A673 (cell line): ENCODE measurements around the gene ARHGAP26. TPM values are rescaled to one million over a fixed set of nuclear protein-coding genes. Genes with fewer than 3 reads are reported as not detected.

Experiments used
- BruUV-seq: library from RNA; stranded (reverse); fragments of 400-500 nt; replicated peaks from 2 replicates; lab custom pipeline; 2021; lab: Mats Ljungman, UMichigan
- CTCF ChIA-PET: fragments of 300-600 bp; sonication (Branson Sonifier 250); formaldehyde crosslinking; loops from one replicate; lab custom pipeline; 2022; ENCODE audit warnings: antibody characterized with exemption; lab: Charles Lee
- POLR2A ChIA-PET: fragments of 300-600 bp; sonication (Branson Sonifier 250); formaldehyde crosslinking; loops from one replicate; lab custom pipeline; 2022; ENCODE audit warnings: antibody characterized with exemption; ENCODE audit not compliant: low non-redundant PET; lab: Charles Lee
- DNase-seq: peaks from one replicate; pipeline ENCODE4 v3.0.0-alpha.2; 2015; ENCODE audit warnings: low spot score
- H3K27ac ChIP-seq: fragments of 200-600 bp; sonication (generic); 2 replicates; pipeline ENCODE4 v1.5.1; 2016; ENCODE audit warnings: mixed run types, low read depth, mild to moderate bottlenecking, mixed read lengths, antibody characterized with exemption, low read length; ENCODE audit not compliant: poor library complexity, severe bottlenecking
- H3K27me3 ChIP-seq: fragments of 200-600 bp; sonication (generic); replicated peaks from 2 replicates; pipeline ENCODE4 v1.6.1; 2017; ENCODE audit warnings: mixed run types, low read depth, mild to moderate bottlenecking, mixed read lengths, antibody characterized with exemption, low read length; ENCODE audit not compliant: insufficient read depth, poor library complexity
- H3K36me3 ChIP-seq: fragments of 200-600 bp; sonication (generic); 2 replicates; pipeline ENCODE4 v1.6.1; 2016; ENCODE audit warnings: mixed run types, mild to moderate bottlenecking, mixed read lengths, antibody characterized with exemption, low read length; ENCODE audit not compliant: insufficient read depth, poor library complexity, severe bottlenecking
- H3K4me1 ChIP-seq: fragments of 200-600 bp; sonication (generic); 2 replicates; pipeline ENCODE4 v1.6.1; 2017; ENCODE audit warnings: mixed run types, mild to moderate bottlenecking, mixed read lengths, antibody characterized with exemption, low read length; ENCODE audit not compliant: insufficient read depth, poor library complexity, severe bottlenecking
- H3K4me3 ChIP-seq: fragments of 200-600 bp; sonication (generic); 2 replicates; pipeline ENCODE4 v1.5.1; 2016; ENCODE audit warnings: low read depth, mixed run types, mild to moderate bottlenecking, mixed read lengths, low read length; ENCODE audit not compliant: poor library complexity, severe bottlenecking
- H3K9me3 ChIP-seq: fragments of 200-600 bp; sonication (generic); 2 replicates; pipeline ENCODE4 v1.6.1; 2016; ENCODE audit warnings: mixed run types, low read depth, mild to moderate bottlenecking, mixed read lengths, antibody characterized with exemption, low read length; ENCODE audit not compliant: poor library complexity, severe bottlenecking
- CTCF ChIP-seq: fragments of 300-800, 200-600 bp; sonication (generic); conservative IDR thresholded peaks from 2 replicates; pipeline ENCODE4 v1.5.1; 2017; ENCODE audit warnings: low read depth, mild to moderate bottlenecking, antibody characterized with exemption, low read length, moderate library complexity, mixed read lengths
- EZH2 ChIP-seq: fragments of 200-600 bp; sonication (generic); IDR thresholded peaks from 2 replicates; pipeline ENCODE4 v1.6.1; 2017; ENCODE audit warnings: borderline replicate concordance, low read depth, mild to moderate bottlenecking, mixed read lengths, antibody characterized with exemption, low read length; ENCODE audit not compliant: poor library complexity, severe bottlenecking
- intact Hi-C: fragments of 100-400 bp; cut with micrococcal nuclease; formaldehyde crosslinking; loops from one replicate; pipeline ENCODE4 v1.10.0; 2022; ENCODE audit not compliant: unreplicated experiment
- total RNA-seq: library from RNA; stranded (reverse); gene quantifications from 2 replicates; pipeline ENCODE4 v1.2.3, GENCODE V29; 2021

ARHGAP26 gene
- total RNA-seq, 1 experiment from 2014 or later, result 25.5 TPM

DNA sequence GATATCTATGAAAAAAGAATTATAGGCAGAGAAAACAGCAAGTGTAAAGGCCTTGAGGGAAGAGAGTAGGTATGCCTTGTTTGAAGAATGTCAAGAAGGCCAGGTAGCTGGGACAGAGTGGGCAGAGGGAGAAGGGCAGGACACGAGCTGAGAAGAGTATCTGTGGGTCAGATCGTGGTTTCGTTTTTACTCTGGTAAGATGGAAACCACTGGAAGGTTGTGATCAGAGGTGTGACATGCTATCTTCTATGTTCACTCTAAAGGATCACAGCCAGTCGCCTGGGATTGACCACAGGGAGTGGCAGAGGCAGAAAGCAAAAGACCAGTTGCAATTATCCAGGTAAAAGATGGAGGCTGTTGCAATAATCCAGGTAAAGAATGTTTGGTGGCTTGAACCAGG lies 12.6 kb upstream of the ARHGAP26 start:
- CTCF ChIA-PET, result no interaction called here
- TF ChIP-seq EZH2, result no peak
- TF ChIP-seq CTCF, result no peak
- H3K9me3 ChIP-seq, result no peaks in the 10 kb centered on the region
- H3K4me3 ChIP-seq, result no peak overlapping the region
- no peak for DNase-seq
- intact Hi-C loops, result no loop called here
- POLR2A ChIA-PET, result no interaction called here
- no peaks in the 10 kb centered on the region for H3K27me3 ChIP-seq
- no peaks in the 10 kb centered on the region for H3K36me3 ChIP-seq
- peaks cover 14% of the 10 kb centered on the region for H3K4me1 ChIP-seq
- no TSS peak for BruUV-seq
- no peak overlapping the region for H3K27ac ChIP-seq

- Histone ChIP-seq H3K36me3 (no peaks in the 10 kb centered on the region), H3K27ac (no peak overlapping the region), H3K4me1 (peaks cover 14% of the 10 kb centered on the region), H3K9me3 (no peaks in the 10 kb centered on the region), H3K4me3 (no peak overlapping the region), H3K27me3 (no peaks in the 10 kb centered on the region)
- CTCF ChIA-PET, result no interaction called here
- no TSS peak for BruUV-seq
- no peak for DNase-seq
- POLR2A ChIA-PET, result no interaction called here
- no peak for TF ChIP-seq EZH2
- no peak for TF ChIP-seq CTCF
- intact Hi-C loops, result no loop called here
Observed at GRCh38 chr5:142758062-142758795, 11.9 kb upstream of the ARHGAP26 start.

- H3K36me3 ChIP-seq, result no peaks in the 10 kb centered on the region
Observed at GRCh38 chr5:142758796-142759145, 11.4 kb upstream of the ARHGAP26 start.

More at GRCh38 chr5:142758796-142759145, 11.4 kb upstream of the ARHGAP26 start:
- BruUV-seq, result no TSS peak
- intact Hi-C loops, result no loop called here
- TF ChIP-seq EZH2 (no peak), CTCF (no peak)
- DNase-seq, result no peak
- H3K4me3 ChIP-seq, result no peak overlapping the region
- H3K4me1 ChIP-seq, result peaks cover 14% of the 10 kb centered on the region
- H3K9me3 ChIP-seq, result no peaks in the 10 kb centered on the region
- no peak overlapping the region for H3K27ac ChIP-seq
- ChIA-PET POLR2A (no interaction called here), CTCF (no interaction called here)
- H3K27me3 ChIP-seq, result no peaks in the 10 kb centered on the region
